ENCODE data around the gene DAGLA. TPM values are rescaled to one million over a fixed set of nuclear protein-coding genes. Genes with fewer than 3 reads are reported as not detected.

DAGLA gene
- total and polyA plus RNA-seq, 10 donors = 0.27 to 5.0 (median 3.3) TPM

GRCh38 chr11:61757213-61757862 is 77.1 kb downstream of the DAGLA start:
- intact Hi-C loops (cut with DNase I; ENCODE audit: low total_unique reads) = no loop called here
- no peak for DNase-seq
- Histone ChIP-seq H3K9me3 (no peaks in the 10 kb centered on the region), H3K4me1 (peaks cover 0 to 17% (median 9%) of the 10 kb centered on the region in 6 donors), H3K27ac (no peak overlapping the region), H3K27me3 (replicated peaks in 1 of 7) (peaks cover 0 to 35% (median 8%) of the 10 kb centered on the region in 7 donors), H3K36me3 (no peaks in the 10 kb centered on the region), H3K4me3 (no peak overlapping the region)
- WGBS, 5 donors = 84 to 92% (median 91%) methylated on average over 13 to 15 of the region's 15 CpGs
- TF ChIP-seq POLR2A (IDR thresholded peaks at IDR 0.05) (no peak), CTCF (IDR thresholded peaks at IDR 0.05 in 8 of 11, conservative IDR thresholded peaks at IDR 0.05 in 3 of 11) (no peak), POLR2AphosphoS5 (IDR thresholded peaks at IDR 0.05) (no peak)

GRCh38 chr11:61760946-61761345 is 80.8 kb downstream of the DAGLA start:
- 78 to 83% (median 82%) methylated on average over 10 to 13 of the region's 13 CpGs for WGBS, 5 donors
- Histone ChIP-seq H3K4me3 (no peak overlapping the region), H3K27ac (no peak overlapping the region), H3K36me3 (no peaks in the 10 kb centered on the region), H3K27me3 (replicated peaks in 1 of 7) (peaks cover 0 to 43% (median 0%) of the 10 kb centered on the region in 7 donors), H3K9me3 (no peaks in the 10 kb centered on the region), H3K4me1 (peaks cover 0 to 9% (median 4%) of the 10 kb centered on the region in 6 donors)
- intact Hi-C loops (cut with DNase I; ENCODE audit: low total_unique reads) = no loop called here
- TF ChIP-seq CTCF (IDR thresholded peaks at IDR 0.05 in 8 of 11, conservative IDR thresholded peaks at IDR 0.05 in 3 of 11) (no peak), POLR2A (IDR thresholded peaks at IDR 0.05) (no peak), POLR2AphosphoS5 (IDR thresholded peaks at IDR 0.05) (no peak)
- DNase-seq = no peak

GRCh38 chr11:61761440-61762222 is 81.4 kb downstream of the DAGLA start:
- Histone ChIP-seq H3K4me1 (peaks cover 0 to 4% (median 1%) of the 10 kb centered on the region in 6 donors), H3K9me3 (no peaks in the 10 kb centered on the region), H3K36me3 (no peaks in the 10 kb centered on the region), H3K27ac (no peak overlapping the region), H3K27me3 (replicated peaks in 1 of 7) (peaks cover 0 to 43% (median 0%) of the 10 kb centered on the region in 7 donors), H3K4me3 (no peak overlapping the region)
- TF ChIP-seq CTCF (IDR thresholded peaks at IDR 0.05 in 8 of 11, conservative IDR thresholded peaks at IDR 0.05 in 3 of 11) (no peak), POLR2A (IDR thresholded peaks at IDR 0.05) (no peak), POLR2AphosphoS5 (IDR thresholded peaks at IDR 0.05) (no peak)
- DNase-seq = no peak
- WGBS, 5 donors = 74 to 88% (median 79%) methylated on average over 11 of the region's 11 CpGs
- intact Hi-C loops (cut with DNase I; ENCODE audit: low total_unique reads) = no loop called here

GRCh38 chr11:61762223-61762615 is 82.0 kb downstream of the DAGLA start:
- no peak for DNase-seq
- Histone ChIP-seq H3K9me3 (no peaks in the 10 kb centered on the region), H3K4me3 (no peak overlapping the region), H3K36me3 (no peaks in the 10 kb centered on the region), H3K27me3 (replicated peaks in 1 of 7) (peaks cover 0 to 43% (median 0%) of the 10 kb centered on the region in 7 donors), H3K27ac (no peak overlapping the region), H3K4me1 (no peaks in the 10 kb centered on the region)
- intact Hi-C loops (cut with DNase I; ENCODE audit: low total_unique reads) = no loop called here
- WGBS, 5 donors = 57 to 76% (median 71%) methylated on average over 8 to 10 of the region's 10 CpGs
- no peak for TF ChIP-seq POLR2A (IDR thresholded peaks at IDR 0.05)
- TF ChIP-seq POLR2AphosphoS5 (IDR thresholded peaks at IDR 0.05) = no peak
